SU-DHL-6 (cell line): Measurements from ENCODE around the gene D2HGDH.

Experiments
- H2AFZ ChIP-seq: fragments of 200-600 bp; sonication (generic); 2 replicates; pipeline ENCODE4 v1.6.1; 2014; ENCODE audit warnings: low read depth, mild to moderate bottlenecking, moderate library complexity, mixed read lengths, antibody characterized with exemption, low read length; ENCODE audit not compliant: severe bottlenecking
- H3F3A ChIP-seq: fragments of 200-600 bp; shearing (Covaris generic); 2 replicates; pipeline ENCODE4 v1.6.0; 2016; ENCODE audit warnings: antibody characterized with exemption, mild to moderate bottlenecking; ENCODE audit not compliant: insufficient read depth
- H3K27ac ChIP-seq: fragments of 200-600 bp; sonication (generic); 2 replicates; pipeline ENCODE4 v1.5.1; 2016; ENCODE audit warnings: low read depth, mild to moderate bottlenecking, low read length, moderate library complexity, mixed read lengths
- H3K27me3 ChIP-seq: fragments of 200-600 bp; sonication (generic), shearing (Covaris generic); 2 replicates; pipeline ENCODE4 v1.6.0; 2014; ENCODE audit warnings: mild to moderate bottlenecking, low read length
- H3K36me3 ChIP-seq: fragments of 200-600 bp; sonication (generic); 2 replicates; pipeline ENCODE4 v1.6.1; 2014; ENCODE audit warnings: mild to moderate bottlenecking, low read length, mixed read lengths
- H3K4me2 ChIP-seq: fragments of 300-600, 200-600 bp; shearing (Covaris generic), sonication (generic); 2 replicates; pipeline ENCODE4 v1.6.0; 2014; ENCODE audit warnings: low read length, low read depth, mild to moderate bottlenecking; ENCODE audit not compliant: poor library complexity, severe bottlenecking
- H3K4me3 ChIP-seq: fragments of 200-600 bp; sonication (generic); 2 replicates; pipeline ENCODE4 v1.5.1; 2014; ENCODE audit warnings: antibody characterized with exemption, low read length, mild to moderate bottlenecking, mixed read lengths; ENCODE audit not compliant: insufficient read depth, poor library complexity, severe bottlenecking
- H3K79me2 ChIP-seq: fragments of 200-600 bp; sonication (generic); 2 replicates; pipeline ENCODE4 v1.6.1; 2014; ENCODE audit warnings: mild to moderate bottlenecking, low read length, moderate library complexity; ENCODE audit not compliant: insufficient read depth
- H3K9ac ChIP-seq: fragments of 200-600 bp; sonication (generic); 2 replicates; pipeline ENCODE4 v1.7.0; 2014; ENCODE audit warnings: mild to moderate bottlenecking, low read length
- H3K9me2 ChIP-seq: fragments of 200-600 bp; sonication (generic); replicated peaks from 2 replicates; pipeline ENCODE4 v1.6.1; 2014; ENCODE audit warnings: low read length; ENCODE audit not compliant: insufficient read depth
- H3K9me3 ChIP-seq: fragments of 200-600 bp; sonication (generic); 2 replicates; pipeline ENCODE4 v1.6.1; 2014; ENCODE audit warnings: low read length, mixed read lengths; ENCODE audit not compliant: insufficient read depth
- H4K20me1 ChIP-seq: fragments of 200-600 bp; sonication (generic); 2 replicates; pipeline ENCODE4 v1.6.1; 2014; ENCODE audit warnings: low read depth, mild to moderate bottlenecking, antibody characterized with exemption, low read length, moderate library complexity, mixed read lengths
- CTCF ChIP-seq: fragments of 200-600 bp; sonication (generic); IDR thresholded peaks from one replicate; pipeline ENCODE4 v1.5.1; 2017; ENCODE audit warnings: antibody characterized with exemption, mild to moderate bottlenecking, low read length, moderate library complexity; ENCODE audit not compliant: insufficient read depth, poor library complexity, severe bottlenecking
- EZH2phosphoT487 ChIP-seq: fragments of 200-600 bp; sonication (generic), shearing (Covaris generic); conservative IDR thresholded peaks from 2 replicates; pipeline ENCODE4 v1.6.1; 2018; ENCODE audit warnings: mild to moderate bottlenecking, antibody characterized with exemption, low read length, moderate library complexity, mixed read lengths

D2HGDH gene

GRCh38 chr2:241708879-241709278 is 25.6 kb upstream of the D2HGDH start:
- Histone ChIP-seq H3K27ac (no peak overlapping the region), H3F3A (0 out of 2 replicates have a peak, but pooled peaks cover 2% of the 10 kb centered on the region), H3K9me2 (no peaks in the 10 kb centered on the region), H3K36me3 (peaks cover 33% of the 10 kb centered on the region), H4K20me1 (no peaks in the 10 kb centered on the region), H3K4me2 (no peak overlapping the region), H3K9me3 (peaks cover 11% of the 10 kb centered on the region; the same call in 1 of the 2 replicates), H3K79me2 (peaks cover 2% of the 10 kb centered on the region; the same call in 1 of the 2 replicates), H3K27me3 (no peaks in the 10 kb centered on the region), H3K9ac (no peak overlapping the region), H2AFZ (no peak overlapping the region), H3K4me3 (no peak overlapping the region)
- TF ChIP-seq EZH2phosphoT487 = no peak
- TF ChIP-seq CTCF = no peak

GRCh38 chr2:241719093-241719492 is 15.3 kb upstream of the D2HGDH start:
- Histone ChIP-seq H3K9ac (no peak overlapping the region), H3K36me3 (peaks cover 28% of the 10 kb centered on the region), H3K27me3 (no peaks in the 10 kb centered on the region), H3K4me2 (no peak overlapping the region), H3K79me2 (no peaks in the 10 kb centered on the region), H3K4me3 (no peak overlapping the region), H3K9me2 (no peaks in the 10 kb centered on the region), H3K27ac (no peak overlapping the region), H4K20me1 (no peaks in the 10 kb centered on the region), H3F3A (peaks cover 8% of the 10 kb centered on the region; the same call in 1 of the 2 replicates), H3K9me3 (peaks cover 24% of the 10 kb centered on the region; the same call in 1 of the 2 replicates), H2AFZ (no peak overlapping the region)
- TF ChIP-seq CTCF = no peak
- no peak for TF ChIP-seq EZH2phosphoT487

GRCh38 chr2:241720099-241720498 is 14.3 kb upstream of the D2HGDH start:
- H3K36me3 ChIP-seq = peaks cover 26% of the 10 kb centered on the region
- H3K9me3 ChIP-seq = peaks cover 24% of the 10 kb centered on the region; the same call in 1 of the 2 replicates
- no peaks in the 10 kb centered on the region for H3K79me2 ChIP-seq
- H3K27me3 ChIP-seq = no peaks in the 10 kb centered on the region
- H3K4me3 ChIP-seq = no peak overlapping the region
- no peak overlapping the region for H3K4me2 ChIP-seq
- TF ChIP-seq CTCF = no peak
- TF ChIP-seq EZH2phosphoT487 = no peak
- H3F3A ChIP-seq = peaks cover 3% of the 10 kb centered on the region; the same call in 1 of the 2 replicates
- H3K27ac ChIP-seq = no peak overlapping the region
- H4K20me1 ChIP-seq = no peaks in the 10 kb centered on the region
- no peaks in the 10 kb centered on the region for H3K9me2 ChIP-seq
- H2AFZ ChIP-seq = no peak overlapping the region
- no peak overlapping the region for H3K9ac ChIP-seq
